ENCODE data around the gene RAB30. TPM values are rescaled to one million over a fixed set of nuclear protein-coding genes. Genes with fewer than 3 reads are reported as not detected.
"Not testable (repeated sequence)": the region's sequence is repeated elsewhere in the genome, so short reads cannot be mapped to it uniquely, and the experiment has no call there.

The RAB30 gene
- total RNA-seq, 1 donor from 2014 or later: 6.5 TPM

- no peak for ATAC-seq
Observed at GRCh38 chr11:83036701-83037100, 35.0 kb downstream of the RAB30 start.

DNA sequence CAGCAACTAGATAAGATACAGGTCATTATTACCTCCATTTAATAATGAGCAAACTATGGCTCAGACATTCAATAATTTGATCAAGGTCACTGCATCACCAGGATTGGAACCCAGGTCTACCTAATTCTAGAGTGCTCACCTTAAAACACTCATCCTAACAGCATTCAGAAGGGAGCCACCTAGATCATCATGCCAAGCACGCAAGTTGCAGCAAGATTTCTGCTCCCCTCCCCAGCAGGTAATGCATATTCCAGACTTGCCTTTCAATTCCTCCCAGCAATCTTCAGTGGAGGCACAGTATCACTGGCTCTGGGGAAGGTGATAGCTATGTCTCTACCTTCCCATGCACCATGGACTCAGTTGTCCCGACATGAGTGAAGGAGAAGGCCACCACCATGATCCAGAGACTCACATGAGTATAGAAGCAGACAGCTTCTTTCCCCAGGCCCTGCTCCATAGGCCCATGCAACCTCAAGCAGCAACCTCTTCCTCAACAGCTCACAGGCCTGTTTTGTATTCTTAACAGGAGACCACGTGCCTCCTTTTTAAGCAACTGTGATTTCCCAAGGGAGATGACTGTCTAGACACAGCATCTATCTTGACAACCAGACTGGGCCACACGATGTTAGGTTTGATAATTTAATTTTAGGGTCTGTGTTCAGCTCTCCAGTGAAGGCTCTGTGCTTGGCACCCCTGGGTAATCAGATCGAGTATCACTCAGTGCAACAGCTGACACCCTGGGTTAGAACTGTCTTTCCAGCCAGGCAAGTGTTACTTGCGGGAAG, 36.4 kb downstream of the RAB30 start:
- peak; percentile 70 for ATAC-seq

- no peak for ATAC-seq
Observed at GRCh38 chr11:83034673-83035014, 37.1 kb downstream of the RAB30 start.

- peak; percentile 61 for ATAC-seq
Observed at GRCh38 chr11:83033972-83034672, 37.6 kb downstream of the RAB30 start.

DNA sequence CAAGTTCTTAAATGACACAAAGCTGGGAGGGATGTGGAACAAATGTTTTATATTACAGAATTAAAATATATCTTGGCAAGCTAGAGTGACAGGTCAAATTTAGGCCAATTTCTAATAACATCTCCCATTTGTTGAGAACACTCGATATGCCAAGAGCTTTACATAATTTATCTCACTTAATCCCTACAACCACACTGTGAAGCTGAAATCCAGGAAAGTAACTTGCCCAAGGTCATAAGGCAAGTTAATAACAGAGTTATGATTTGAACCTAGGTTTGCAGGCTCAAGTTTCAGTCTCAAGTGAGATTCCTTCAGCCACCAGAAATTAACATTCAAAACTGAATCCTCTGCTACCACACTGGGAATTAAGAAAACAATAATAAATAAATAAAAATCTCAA, 38.3 kb downstream of the RAB30 start:
- peak; percentile 73 for ATAC-seq

- no peak for ATAC-seq
Observed at GRCh38 chr11:83031127-83031526, 40.6 kb downstream of the RAB30 start.

GRCh38 chr11:83027794-83028193, 43.9 kb downstream of the RAB30 start:
- no peak for ATAC-seq

DNA sequence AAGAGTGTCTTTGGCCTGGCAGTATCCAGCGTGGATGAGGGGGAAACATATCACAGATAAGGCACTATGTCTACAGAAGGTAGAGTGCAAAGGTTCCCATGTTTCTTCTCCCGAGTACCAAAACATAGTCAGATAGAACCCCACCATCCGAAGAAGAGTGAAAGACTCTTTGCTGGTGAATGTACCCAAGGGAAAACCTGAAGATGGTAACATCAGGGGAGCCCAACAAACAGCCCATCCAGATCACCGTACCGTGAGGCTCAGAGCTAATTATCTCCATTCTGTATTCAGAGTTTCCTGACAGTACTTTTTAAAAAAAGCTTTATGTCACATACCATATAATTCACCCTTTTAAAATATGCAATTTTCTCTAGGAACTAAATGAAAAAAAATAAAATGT, 44.4 kb downstream of the RAB30 start:
- ATAC-seq: no peak

DNA sequence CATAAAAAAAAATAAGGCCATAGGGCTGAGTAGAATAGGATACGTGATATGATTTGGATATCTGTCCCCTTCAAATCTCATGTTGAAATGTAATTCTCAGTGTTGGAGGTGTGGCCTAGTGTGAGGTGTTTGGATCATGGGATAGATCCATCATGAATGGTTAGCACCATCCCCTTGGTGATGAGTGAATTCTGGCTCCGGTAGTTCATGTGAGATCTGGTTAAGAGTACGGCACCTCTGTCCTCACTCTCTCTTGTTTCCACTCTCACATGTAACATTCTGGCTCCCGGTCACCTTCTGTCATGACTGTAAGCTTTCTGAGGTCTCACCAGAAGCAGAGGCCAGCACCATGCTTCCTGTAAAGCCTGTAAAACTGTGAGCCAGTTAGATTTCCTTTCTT, 45.5 kb downstream of the RAB30 start:
- ATAC-seq: no peak

DNA sequence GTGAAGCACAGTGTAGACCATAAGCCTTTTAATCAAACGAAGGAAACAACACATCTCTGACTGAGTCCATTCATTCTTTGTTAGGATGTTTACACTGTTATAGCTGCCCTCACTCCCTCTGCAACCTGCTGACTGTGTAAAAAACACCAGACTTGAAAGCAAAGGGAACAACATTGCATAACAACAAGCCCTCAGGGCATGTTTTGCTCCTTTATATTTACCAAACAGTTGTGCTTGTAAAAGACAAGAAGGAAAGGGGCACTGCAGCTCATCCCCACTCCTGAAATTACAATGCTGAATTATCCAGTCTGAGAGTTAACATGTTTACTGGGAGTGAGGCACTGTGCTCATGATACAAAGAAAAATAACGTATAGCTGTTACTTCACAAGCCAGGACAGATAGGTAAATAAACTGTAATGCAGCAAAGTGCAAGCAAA, 46.4 kb downstream of the RAB30 start:
- ATAC-seq: peak; percentile 33

DNA sequence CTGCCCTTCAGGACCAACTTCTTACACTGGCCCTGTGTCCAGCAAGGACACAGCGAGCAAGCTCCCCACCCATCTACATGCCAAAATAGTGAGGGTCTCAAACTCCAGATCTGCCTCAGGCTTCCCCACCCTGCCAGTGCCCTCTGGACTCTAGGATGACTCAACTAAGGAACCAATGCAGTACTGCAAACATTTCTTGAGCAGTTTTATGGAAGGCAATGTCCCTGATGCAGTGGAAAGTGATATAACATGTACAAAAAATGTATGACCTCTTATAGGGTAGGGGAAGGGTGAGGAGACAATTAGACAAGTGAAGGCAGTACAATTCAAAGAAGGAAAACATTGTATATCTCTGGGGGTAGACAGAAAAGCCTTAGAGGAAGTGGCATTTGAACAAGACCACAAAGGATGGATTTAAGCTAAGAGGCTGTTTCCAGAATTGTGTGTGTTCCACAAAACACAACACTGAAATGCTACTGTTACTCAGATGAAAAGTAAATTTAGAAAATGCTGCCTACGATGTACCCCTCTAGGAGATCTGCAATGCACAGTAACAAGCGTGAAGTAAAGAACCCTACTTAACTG, 47.3 kb downstream of the RAB30 start:
- ATAC-seq: no peak

- ATAC-seq: no peak
Observed at GRCh38 chr11:83023410-83023809, 48.3 kb downstream of the RAB30 start.

GRCh38 chr11:83021780-83022125, 49.9 kb downstream of the RAB30 start:
- no peak for ATAC-seq

DNA sequence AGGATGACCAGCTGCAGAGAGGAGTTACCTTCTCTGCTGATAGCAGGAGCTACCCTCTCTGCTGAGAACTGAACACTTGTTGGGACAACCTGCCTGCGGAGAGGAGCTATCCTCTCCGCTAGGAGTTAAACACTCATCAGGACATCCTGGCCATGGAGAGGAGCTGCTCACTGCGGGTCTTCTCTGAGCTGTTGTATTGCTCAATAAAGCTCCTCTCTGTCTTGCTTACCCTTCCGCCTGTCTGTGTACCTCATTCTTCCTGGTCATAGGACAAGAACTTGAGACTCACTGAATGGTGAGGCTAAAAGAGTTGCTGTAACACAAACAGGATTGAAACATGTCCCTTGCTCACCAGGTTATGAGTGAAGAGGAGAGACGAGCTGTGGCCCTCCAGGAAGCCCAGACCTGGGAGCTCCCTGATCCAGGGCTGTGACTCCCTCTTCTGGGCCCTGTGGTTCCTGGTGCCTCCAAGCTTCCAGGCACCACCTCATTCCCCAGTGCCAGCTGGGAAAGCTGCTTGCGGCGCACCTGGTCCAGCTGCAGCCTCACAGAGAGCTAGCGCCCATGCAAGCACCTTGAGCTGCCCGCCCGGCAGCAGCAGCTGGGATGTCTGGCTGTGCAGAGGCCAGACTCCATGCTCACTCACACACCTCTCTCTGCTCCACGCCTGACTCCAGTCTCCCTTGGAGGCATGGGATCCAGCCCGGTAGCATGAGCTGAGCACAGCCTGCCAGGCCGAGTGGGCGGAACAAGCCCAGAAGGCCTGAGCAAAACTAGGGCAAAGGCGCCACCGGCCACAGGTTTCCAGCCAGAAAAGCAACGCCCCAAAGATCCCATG, 50.5 kb downstream of the RAB30 start:
- ATAC-seq: no peak

- ATAC-seq: peak; percentile 87
Observed at GRCh38 chr11:83019888-83020579, 51.7 kb downstream of the RAB30 start.

DNA sequence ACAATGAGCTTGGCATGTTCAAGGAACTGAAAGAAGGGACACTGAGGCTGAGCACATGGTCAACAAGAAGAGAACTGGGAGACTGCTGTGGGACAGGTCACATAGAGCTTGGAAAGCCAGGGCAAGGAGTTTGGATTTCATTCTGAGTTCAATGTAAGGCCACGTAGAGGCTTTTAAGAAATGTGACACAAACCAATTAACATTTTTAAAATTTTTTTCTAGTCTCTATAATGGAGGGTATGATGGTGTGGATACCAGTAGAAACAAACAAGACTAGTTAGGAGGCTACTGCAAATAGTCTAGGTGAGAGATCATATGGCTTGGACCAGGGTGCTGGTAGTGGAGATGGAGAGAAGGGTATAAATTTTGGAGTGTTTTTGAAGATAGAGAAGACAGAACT, 56.7 kb downstream of the RAB30 start:
- no peak for ATAC-seq

DNA sequence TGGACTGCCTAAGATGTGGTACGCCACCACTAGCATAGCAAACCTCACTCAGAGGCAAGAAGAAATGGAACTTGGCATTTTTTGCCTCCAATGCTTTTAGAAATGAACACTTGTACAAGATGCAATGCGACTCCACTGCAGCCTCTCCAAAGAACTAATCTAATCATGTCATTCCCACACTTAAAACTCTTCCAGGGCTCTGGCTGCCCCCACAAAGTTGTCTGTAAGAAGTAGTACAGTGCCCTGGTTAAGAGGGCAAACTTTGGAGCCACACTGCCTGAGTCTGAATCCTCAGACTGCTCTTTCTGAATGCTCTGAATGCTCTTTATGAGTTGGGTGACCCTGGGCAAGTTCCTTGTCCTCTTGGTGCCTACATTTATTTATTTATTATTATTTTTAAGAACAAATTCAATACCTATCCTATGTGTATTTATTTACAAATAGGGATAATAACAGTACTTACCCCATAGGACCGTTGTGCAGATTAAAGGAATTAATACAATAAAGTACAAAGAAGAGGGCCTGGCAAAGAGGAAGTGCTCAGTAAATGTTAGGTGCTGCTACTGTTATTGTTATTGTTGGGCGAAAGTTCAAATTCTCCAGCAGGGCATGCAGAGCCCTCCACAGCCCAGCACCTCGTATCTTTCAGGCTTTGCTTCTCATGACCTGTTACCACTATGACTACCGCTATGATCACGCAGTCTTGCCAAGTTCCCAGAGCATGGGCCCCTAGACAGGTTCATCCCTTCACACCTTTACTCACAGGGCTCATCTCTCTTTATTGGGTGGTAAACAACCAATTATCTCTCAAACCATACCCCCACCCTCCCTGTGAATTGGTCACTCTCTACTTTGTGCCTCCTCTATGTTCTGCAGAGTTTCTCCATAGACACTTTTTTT, 59.3 kb downstream of the RAB30 start:
- peak; percentile 11 for ATAC-seq

DNA sequence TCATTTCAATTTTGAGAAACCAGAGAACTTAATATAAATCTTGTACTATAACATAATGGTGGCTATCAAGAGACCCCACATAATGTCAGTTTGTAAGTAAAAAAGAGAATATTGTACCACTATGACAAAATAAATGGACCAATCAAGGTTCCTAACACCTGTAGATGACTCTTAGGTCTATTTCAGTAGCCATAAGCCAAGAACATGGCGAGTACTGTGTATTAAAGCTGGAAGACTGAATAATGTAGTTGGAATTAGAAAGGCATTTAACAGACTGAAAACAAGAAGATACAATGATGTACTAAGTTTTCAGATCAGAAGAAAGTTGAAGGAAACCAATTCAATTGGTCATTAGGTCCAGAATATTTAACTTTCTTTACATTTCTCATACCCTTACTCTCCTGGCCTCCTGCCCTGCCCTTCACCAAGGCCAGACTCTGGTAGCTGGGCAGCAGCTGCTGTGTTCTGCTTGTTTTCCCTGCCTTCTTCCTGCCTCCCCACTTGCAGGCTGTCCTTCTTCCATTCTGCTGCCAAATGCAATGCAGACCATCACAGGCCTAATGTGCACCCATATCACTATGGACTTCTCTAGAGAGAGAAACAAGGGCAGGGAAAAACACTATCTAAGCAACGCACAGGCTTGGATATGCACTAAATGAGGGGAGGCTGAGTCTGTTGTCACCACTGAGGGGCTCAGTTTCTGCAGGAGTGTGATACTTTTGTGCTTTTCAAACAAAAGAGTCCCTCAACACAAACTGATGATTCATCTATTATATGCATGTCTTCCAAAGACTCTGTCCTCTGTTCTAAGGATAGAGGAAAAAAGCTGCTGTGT, 60.1 kb downstream of the RAB30 start:
- ATAC-seq: no peak

DNA sequence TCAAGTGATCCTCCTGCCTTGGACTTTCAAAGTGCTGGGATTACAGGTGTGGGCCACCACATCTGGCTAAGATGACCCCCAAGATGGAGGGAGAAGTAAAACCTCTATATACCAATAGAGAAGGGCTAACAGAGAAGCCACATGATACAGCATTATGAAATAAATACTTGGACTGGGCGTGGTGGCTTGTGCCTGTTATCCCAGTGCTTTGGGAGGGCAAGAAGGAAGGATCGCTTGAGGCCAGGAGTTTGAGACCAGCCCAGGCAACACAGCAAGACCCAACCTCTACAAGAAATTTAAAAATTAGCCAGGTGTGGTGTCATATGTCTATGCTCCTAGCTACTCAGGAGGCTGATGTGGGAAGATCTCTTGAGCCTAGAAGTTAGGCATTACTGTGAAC, 61.7 kb downstream of the RAB30 start:
- no peak for ATAC-seq

- not testable (repeated sequence) for ATAC-seq
Observed at GRCh38 chr11:83009136-83009535, 62.6 kb downstream of the RAB30 start.

DNA sequence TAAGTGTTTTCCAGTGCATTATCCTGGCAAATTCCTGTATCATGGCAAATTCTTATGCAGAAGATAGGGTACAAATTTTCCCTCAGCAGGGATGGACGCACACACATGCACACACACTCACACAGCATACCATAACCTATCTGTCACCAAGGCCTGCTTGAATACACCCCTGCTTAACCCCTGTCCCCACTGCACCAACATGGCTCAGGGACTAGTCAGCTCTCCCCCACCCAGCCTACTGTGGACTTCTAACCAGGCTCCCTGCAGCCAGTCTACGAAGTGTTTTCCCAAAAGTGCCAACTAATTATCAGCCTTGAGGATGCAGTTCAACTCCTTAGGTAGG, 63.1 kb downstream of the RAB30 start:
- ATAC-seq: peak; percentile 42
